Breast epithelium (tissue), 4 donors: Measurements from ENCODE around the gene ATP8B1. TPM values are rescaled to one million over a fixed set of nuclear protein-coding genes. Genes with fewer than 3 reads are reported as not detected.
A peak's percentile ranks its signal among the peaks of the same experiment; 100 is the strongest.

Source experiments
- DNase-seq, 2 donors: peaks; one replicate each; pipeline ENCODE4 v3.0.0-alpha.2; 2019; ENCODE audit warnings: low spot score in 2 of 2
- H3K27ac ChIP-seq, 2 donors: fragments of 200-600 bp; sonication (generic) in 1 of 2; one replicate each; pipeline ENCODE4 v1.5.1; 2016 to 2019; ENCODE audit warnings: mild to moderate bottlenecking in 1 of 2
- H3K27me3 ChIP-seq, 2 donors: fragments of 200-600 bp; sonication (generic) in 1 of 2; one replicate each; pipeline versions ENCODE4 v1.5.1 to v1.6.0; 2017 to 2019; ENCODE audit warnings: control low read depth in 1 of 2, mild to moderate bottlenecking in 1 of 2
- H3K36me3 ChIP-seq: fragments of 200-600 bp; one replicate; pipeline ENCODE4 v1.5.1; 2019
- H3K4me1 ChIP-seq, 2 donors: fragments of 200-600 bp; sonication (generic); one replicate each; pipeline ENCODE4 v1.5.1; 2016 to 2019; ENCODE audit warnings: control low read depth in 1 of 2
- H3K4me3 ChIP-seq, 3 donors: fragments of 200-600 bp; sonication (generic); 1 replicate in 2 of 3; 2 replicates in 1 of 3; pipeline ENCODE4 v1.5.1; 2016 to 2019; ENCODE audit warnings: mild to moderate bottlenecking in 3 of 3, moderate library complexity in 2 of 3
- H3K9me3 ChIP-seq, 2 donors: fragments of 200-600 bp; sonication (generic) in 1 of 2; one replicate each; pipeline ENCODE4 v1.5.1; 2016 to 2019; ENCODE audit warnings: control low read depth in 1 of 2
- POLR2A ChIP-seq: fragments of 450-650 bp; IDR thresholded peaks from one replicate; pipeline ENCODE4 v1.6.1; 2016; ENCODE audit warnings: antibody characterized with exemption, mild to moderate bottlenecking, moderate library complexity
- POLR2AphosphoS5 ChIP-seq, 3 donors: sonication (generic); formaldehyde crosslinking; IDR thresholded peaks; one replicate each; pipeline ENCODE4 v1.6.1; 2017; ENCODE audit warnings: antibody characterized with exemption in 3 of 3
- intact Hi-C: fragments of 100-400 bp; cut with DNase I; formaldehyde crosslinking; loops from one replicate; pipeline ENCODE4 v1.15.1; 2023; ENCODE audit warnings: low total_unique reads
- total RNA-seq, 3 donors: library from RNA; depleted of rRNA; stranded (reverse); fragments of >200 nt; gene quantifications; one replicate each; pipeline ENCODE4 v1.1.0, GENCODE V29; 2016
- TF ChIP-seq, protein P1 (sequence below), 3 donors: fragments of 450-650 bp; IDR thresholded peaks; one replicate each; pipeline ENCODE4 v1.5.1; 2016 to 2017; ENCODE audit warnings: antibody characterized with exemption in 3 of 3, mild to moderate bottlenecking in 3 of 3, moderate library complexity in 3 of 3

Gene ATP8B1
- total RNA-seq, 3 donors from 2014 or later, result 5.1 to 45.1 (median 41.3) TPM

DNA sequence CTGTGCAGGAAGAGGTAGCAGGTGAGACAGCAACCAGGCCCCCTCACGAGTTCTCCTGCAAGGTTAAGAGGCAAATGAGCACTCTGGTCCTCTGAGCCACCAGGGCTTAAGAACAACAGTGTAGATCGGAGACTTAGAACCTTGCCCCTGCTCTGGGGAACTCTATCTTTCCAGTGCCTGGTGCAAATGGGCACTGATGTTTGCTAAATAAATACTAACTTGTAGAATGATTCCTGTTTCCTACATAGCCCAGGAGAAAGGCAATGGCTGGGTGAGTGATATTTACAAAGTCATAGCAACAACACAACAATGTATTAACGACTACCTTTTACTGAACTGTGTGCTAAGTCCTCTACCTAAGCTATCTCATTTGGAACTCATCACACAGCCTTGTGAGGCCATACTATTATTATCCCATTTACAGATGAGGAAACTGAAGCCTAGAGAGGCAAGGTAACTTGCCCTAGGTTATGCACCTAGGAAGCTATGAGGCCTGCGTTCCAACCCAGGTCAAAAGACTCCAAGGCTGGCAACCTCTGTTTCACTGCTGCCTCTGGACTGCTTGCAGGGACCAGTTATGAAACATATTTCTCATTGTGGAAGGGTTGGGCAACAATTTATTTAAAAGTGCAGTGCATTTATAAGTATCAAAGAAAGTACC, 4.3 kb downstream of the ATP8B1 start:
- DNase-seq, result no peak
- no peaks in the 10 kb centered on the region for H3K4me1 ChIP-seq
- H3K27me3 ChIP-seq, result no peaks in the 10 kb centered on the region
- no peaks in the 10 kb centered on the region for H3K36me3 ChIP-seq
- no peak overlapping the region for H3K4me3 ChIP-seq
- peak overlapping the region in 1 of 2 donors; percentile 15 for H3K27ac ChIP-seq
- H3K9me3 ChIP-seq, result no peaks in the 10 kb centered on the region
- intact Hi-C loops, result no loop called here
- TF ChIP-seq, protein P1, sequence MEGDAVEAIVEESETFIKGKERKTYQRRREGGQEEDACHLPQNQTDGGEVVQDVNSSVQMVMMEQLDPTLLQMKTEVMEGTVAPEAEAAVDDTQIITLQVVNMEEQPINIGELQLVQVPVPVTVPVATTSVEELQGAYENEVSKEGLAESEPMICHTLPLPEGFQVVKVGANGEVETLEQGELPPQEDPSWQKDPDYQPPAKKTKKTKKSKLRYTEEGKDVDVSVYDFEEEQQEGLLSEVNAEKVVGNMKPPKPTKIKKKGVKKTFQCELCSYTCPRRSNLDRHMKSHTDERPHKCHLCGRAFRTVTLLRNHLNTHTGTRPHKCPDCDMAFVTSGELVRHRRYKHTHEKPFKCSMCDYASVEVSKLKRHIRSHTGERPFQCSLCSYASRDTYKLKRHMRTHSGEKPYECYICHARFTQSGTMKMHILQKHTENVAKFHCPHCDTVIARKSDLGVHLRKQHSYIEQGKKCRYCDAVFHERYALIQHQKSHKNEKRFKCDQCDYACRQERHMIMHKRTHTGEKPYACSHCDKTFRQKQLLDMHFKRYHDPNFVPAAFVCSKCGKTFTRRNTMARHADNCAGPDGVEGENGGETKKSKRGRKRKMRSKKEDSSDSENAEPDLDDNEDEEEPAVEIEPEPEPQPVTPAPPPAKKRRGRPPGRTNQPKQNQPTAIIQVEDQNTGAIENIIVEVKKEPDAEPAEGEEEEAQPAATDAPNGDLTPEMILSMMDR (IDR thresholded peaks at IDR 0.05), result no peak
- TF ChIP-seq POLR2AphosphoS5 (IDR thresholded peaks at IDR 0.05), result no peak
- no peak for TF ChIP-seq POLR2A

DNA sequence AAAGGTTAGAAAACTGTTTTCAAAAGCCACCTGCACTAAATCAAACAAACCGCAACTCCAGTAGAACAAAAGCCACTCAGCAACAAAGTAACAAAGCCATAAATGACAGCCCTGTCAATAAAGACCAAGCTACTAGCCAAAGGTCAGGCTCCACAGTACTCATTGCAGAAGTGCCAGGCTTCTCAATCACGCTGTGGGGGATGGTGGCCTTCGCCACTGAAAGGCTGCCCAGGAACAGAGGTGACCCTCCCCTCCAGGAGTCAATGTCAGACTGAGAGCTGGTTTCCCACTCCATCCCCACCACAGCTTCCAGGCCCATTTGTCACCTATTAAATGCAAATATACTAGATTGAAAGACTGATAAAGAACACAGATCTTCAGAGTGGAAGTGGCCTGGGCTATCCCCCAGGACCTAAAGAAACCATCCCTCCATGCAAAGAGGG, 5.9 kb downstream of the ATP8B1 start:
- Histone ChIP-seq H3K4me3 (no peak overlapping the region), H3K36me3 (no peaks in the 10 kb centered on the region), H3K27me3 (no peaks in the 10 kb centered on the region), H3K27ac (peak overlapping the region in 1 of 2 donors; percentile 57), H3K4me1 (no peaks in the 10 kb centered on the region), H3K9me3 (no peaks in the 10 kb centered on the region)
- intact Hi-C loops, result no loop called here
- DNase-seq, result no peak
- TF ChIP-seq POLR2A (no peak), POLR2AphosphoS5 (IDR thresholded peaks at IDR 0.05) (no peak)
- TF ChIP-seq, protein P1 (IDR thresholded peaks at IDR 0.05), result no peak

DNA sequence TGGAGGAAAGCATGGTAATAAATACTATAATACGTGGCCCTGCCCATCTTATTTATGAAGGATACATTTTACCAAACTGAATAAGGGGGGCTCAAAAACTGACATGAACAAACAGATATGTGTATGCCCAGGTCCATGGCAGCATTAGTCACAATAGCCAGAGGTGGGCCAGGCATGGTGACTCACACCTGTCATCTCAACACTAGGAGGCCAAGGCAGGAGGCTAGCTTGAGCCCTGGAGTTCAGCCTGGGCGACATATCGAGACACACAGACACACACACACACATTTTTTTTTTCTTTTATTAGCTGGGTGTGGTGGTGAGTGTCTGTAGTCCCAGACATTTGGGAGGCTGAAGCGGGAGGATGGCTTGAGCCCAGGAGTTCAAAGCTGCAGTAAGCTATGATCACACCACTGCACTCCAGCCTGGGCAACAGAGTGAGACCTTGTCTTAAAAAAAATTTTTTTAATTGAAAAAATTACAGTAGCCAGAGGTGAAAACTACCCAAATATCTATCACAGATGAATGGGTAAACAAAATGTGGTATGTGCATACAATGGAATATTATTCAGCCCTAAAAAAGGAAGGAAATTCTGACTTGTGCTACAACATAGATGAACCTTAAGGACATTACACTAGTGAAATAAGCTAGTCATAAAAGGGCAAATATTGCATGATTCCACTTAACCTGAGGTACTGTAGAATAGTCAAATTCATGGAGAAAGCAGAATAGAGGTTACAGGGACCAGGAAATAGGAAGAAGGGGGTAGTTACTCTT, 8.0 kb downstream of the ATP8B1 start:
- Histone ChIP-seq H3K27me3 (no peaks in the 10 kb centered on the region), H3K36me3 (no peaks in the 10 kb centered on the region), H3K4me3 (no peak overlapping the region), H3K4me1 (no peaks in the 10 kb centered on the region), H3K27ac (no peak overlapping the region), H3K9me3 (no peaks in the 10 kb centered on the region)
- no peak for DNase-seq
- intact Hi-C loops, result no loop called here
- TF ChIP-seq POLR2A (no peak), POLR2AphosphoS5 (IDR thresholded peaks at IDR 0.05) (no peak)
- TF ChIP-seq, protein P1 (IDR thresholded peaks at IDR 0.05), result no peak

DNA sequence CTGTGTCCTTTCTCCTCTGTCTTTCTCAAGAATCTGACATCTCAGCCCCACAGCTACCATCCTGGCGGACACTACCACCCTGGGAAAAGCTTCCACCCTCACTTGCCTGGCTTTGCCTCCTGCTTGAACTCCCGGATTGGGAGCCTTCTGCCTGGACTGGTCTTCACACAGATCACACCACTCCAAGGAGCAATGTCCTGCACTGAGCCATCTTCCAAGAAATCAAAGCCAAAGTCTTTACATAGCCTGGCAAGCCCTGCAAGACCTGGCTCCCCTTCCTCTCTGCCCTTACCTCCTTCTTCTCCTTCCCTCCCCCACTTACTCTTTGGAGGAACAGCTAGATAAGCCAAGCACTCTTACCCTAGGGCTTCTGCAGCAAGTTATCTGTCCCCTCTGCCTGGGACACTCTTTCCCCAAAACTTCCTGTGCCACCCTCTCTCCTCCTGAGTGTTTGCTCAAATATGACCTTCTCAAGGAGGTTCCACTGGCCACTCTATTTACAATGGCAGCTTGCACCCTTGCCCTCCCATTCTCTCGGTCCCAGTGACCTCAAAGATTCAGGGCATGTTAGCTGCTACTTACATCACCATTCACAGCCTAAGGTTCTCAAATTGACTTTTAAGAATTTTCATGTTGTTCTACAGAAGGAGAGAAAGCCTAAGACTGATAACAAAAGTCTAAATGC, 9.7 kb downstream of the ATP8B1 start:
- no peaks in the 10 kb centered on the region for H3K36me3 ChIP-seq
- peak in 1 of 2 donors; percentile 13 for DNase-seq
- TF ChIP-seq, protein P1 (IDR thresholded peaks at IDR 0.05), result no peak
- no peak for TF ChIP-seq POLR2AphosphoS5 (IDR thresholded peaks at IDR 0.05)
- no peak for TF ChIP-seq POLR2A
- no peaks in the 10 kb centered on the region for H3K4me1 ChIP-seq
- intact Hi-C loops, result no loop called here
- peak overlapping the region; percentile 63 to 77 for H3K27ac ChIP-seq
- peak overlapping the region in 1 of 3 donors; percentile 29 for H3K4me3 ChIP-seq
- no peaks in the 10 kb centered on the region for H3K9me3 ChIP-seq
- no peaks in the 10 kb centered on the region for H3K27me3 ChIP-seq
